H1 (cell line): ENCODE measurements around the gene ZRANB2.

Experiments
- CBX5 ChIP-seq: fragments of 300-800, 300-1000 bp; sonication (generic); IDR thresholded peaks from 2 replicates; pipeline ENCODE4 v1.7.1; 2016; ENCODE audit warnings: antibody characterized with exemption, low read length, low read depth
- CHD2 ChIP-seq: IDR thresholded peaks from 2 replicates; pipeline ENCODE4 v1.6.1; 2012; ENCODE audit warnings: low read length, improper control_type of control experiment
- E2F6 ChIP-seq: IDR thresholded peaks from 2 replicates; pipeline ENCODE4 v1.6.1; 2012; ENCODE audit warnings: inconsistent platforms
- EP300 ChIP-seq, 2 experiments: IDR thresholded peaks; 1 replicate in 1 of 2; 2 replicates in 1 of 2; pipeline ENCODE4 v1.6.1; 2011 to 2012; ENCODE audit warnings: low read depth in 2 of 2, low read length in 2 of 2, mild to moderate bottlenecking in 2 of 2, borderline replicate concordance in 1 of 2, inconsistent platforms in 1 of 2, moderate library complexity in 1 of 2
- EZH2 ChIP-seq: fragments of 200-600 bp; sonication (generic); IDR thresholded peaks from 2 replicates; pipeline ENCODE4 v1.7.1; 2012; ENCODE audit warnings: low read depth, mild to moderate bottlenecking, moderate library complexity, low read length, inconsistent platforms; ENCODE audit not compliant: severe bottlenecking
- GABPA ChIP-seq: IDR thresholded peaks from 2 replicates; pipeline ENCODE4 v1.6.1; 2011; ENCODE audit warnings: mild to moderate bottlenecking, low read length, moderate library complexity, borderline replicate concordance; ENCODE audit not compliant: insufficient read depth
- MAX ChIP-seq: IDR thresholded peaks from 2 replicates; pipeline ENCODE4 v1.6.1; 2012; ENCODE audit warnings: inconsistent platforms
- POLR2AphosphoS5 ChIP-seq: IDR thresholded peaks from 2 replicates; pipeline ENCODE4 v1.6.1; 2011; ENCODE audit warnings: low read depth, low read length
- RFX5 ChIP-seq: IDR thresholded peaks from 2 replicates; pipeline ENCODE4 v1.6.1; 2011; ENCODE audit warnings: low read depth, low read length, improper control_type of control experiment, borderline replicate concordance
- RNF2 ChIP-seq: fragments of 200-900, 300-1000 bp; sonication (generic); IDR thresholded peaks from 2 replicates; pipeline ENCODE4 v1.7.1; 2016; ENCODE audit warnings: borderline replicate concordance, low read depth, mild to moderate bottlenecking, antibody characterized with exemption, low read length; ENCODE audit not compliant: poor library complexity, severe bottlenecking; ENCODE audit errors: missing control alignments
- SIN3A ChIP-seq, 2 experiments: IDR thresholded peaks in 1 of 2; conservative IDR thresholded peaks in 1 of 2; 2 replicates each; pipeline ENCODE4 v1.6.1; 2011 to 2012; ENCODE audit warnings: low read length in 2 of 2, improper control_type of control experiment in 1 of 2, low read depth in 1 of 2, mild to moderate bottlenecking in 1 of 2
- TAF1 ChIP-seq: IDR thresholded peaks from 2 replicates; pipeline ENCODE4 v1.6.1; 2011; ENCODE audit warnings: mild to moderate bottlenecking, low read depth, low read length
- TF ChIP-seq, protein P1 (sequence below), 3 experiments: IDR thresholded peaks; 1 replicate in 2 of 3; 2 replicates in 1 of 3; pipeline versions ENCODE4 v1.5.1 to v1.6.1; 2011; ENCODE audit warnings: low read length in 3 of 3, mild to moderate bottlenecking in 3 of 3, inconsistent platforms in 2 of 3, low read depth in 1 of 3, moderate library complexity in 1 of 3; ENCODE audit not compliant: insufficient read depth in 1 of 3; ENCODE audit errors: control extremely low read depth in 1 of 3
- TF ChIP-seq, protein P2 (sequence below): fragments of 300-600 bp; sonication (generic); IDR thresholded peaks from 2 replicates; pipeline ENCODE4 v1.7.1; 2012; ENCODE audit warnings: low read length, moderate library complexity, mild to moderate bottlenecking, inconsistent platforms; ENCODE audit not compliant: insufficient replicate concordance

GRCh38 chr1:71018791-71019190, 62.0 kb downstream of the ZRANB2 start:
- TF ChIP-seq EZH2: no peak
- TF ChIP-seq EP300 (IDR thresholded peaks at IDR 0.05; ENCODE audit: borderline replicate concordance in 1 of 2, low read depth in 2 of 2, low read length in 2 of 2): no peak
- TF ChIP-seq CBX5: no peak
- TF ChIP-seq MAX: no peak
- TF ChIP-seq E2F6: no peak
- TF ChIP-seq, protein P1, sequence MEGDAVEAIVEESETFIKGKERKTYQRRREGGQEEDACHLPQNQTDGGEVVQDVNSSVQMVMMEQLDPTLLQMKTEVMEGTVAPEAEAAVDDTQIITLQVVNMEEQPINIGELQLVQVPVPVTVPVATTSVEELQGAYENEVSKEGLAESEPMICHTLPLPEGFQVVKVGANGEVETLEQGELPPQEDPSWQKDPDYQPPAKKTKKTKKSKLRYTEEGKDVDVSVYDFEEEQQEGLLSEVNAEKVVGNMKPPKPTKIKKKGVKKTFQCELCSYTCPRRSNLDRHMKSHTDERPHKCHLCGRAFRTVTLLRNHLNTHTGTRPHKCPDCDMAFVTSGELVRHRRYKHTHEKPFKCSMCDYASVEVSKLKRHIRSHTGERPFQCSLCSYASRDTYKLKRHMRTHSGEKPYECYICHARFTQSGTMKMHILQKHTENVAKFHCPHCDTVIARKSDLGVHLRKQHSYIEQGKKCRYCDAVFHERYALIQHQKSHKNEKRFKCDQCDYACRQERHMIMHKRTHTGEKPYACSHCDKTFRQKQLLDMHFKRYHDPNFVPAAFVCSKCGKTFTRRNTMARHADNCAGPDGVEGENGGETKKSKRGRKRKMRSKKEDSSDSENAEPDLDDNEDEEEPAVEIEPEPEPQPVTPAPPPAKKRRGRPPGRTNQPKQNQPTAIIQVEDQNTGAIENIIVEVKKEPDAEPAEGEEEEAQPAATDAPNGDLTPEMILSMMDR (IDR thresholded peaks at IDR 0.05; ENCODE audit: control extremely low read depth in 1 of 3, insufficient read depth in 1 of 3, low read depth in 1 of 3, low read length in 3 of 3): no peak
- no peak for TF ChIP-seq POLR2AphosphoS5
- no peak for TF ChIP-seq TAF1
- no peak for TF ChIP-seq SIN3A (conservative IDR thresholded peaks at IDR 0.05 in 1 of 2, IDR thresholded peaks at IDR 0.05 in 1 of 2; ENCODE audit: low read depth in 1 of 2, low read length in 2 of 2)
- no peak for TF ChIP-seq RNF2
- TF ChIP-seq CHD2: no peak
- TF ChIP-seq GABPA: no peak
- TF ChIP-seq RFX5: no peak
- TF ChIP-seq, protein P2, sequence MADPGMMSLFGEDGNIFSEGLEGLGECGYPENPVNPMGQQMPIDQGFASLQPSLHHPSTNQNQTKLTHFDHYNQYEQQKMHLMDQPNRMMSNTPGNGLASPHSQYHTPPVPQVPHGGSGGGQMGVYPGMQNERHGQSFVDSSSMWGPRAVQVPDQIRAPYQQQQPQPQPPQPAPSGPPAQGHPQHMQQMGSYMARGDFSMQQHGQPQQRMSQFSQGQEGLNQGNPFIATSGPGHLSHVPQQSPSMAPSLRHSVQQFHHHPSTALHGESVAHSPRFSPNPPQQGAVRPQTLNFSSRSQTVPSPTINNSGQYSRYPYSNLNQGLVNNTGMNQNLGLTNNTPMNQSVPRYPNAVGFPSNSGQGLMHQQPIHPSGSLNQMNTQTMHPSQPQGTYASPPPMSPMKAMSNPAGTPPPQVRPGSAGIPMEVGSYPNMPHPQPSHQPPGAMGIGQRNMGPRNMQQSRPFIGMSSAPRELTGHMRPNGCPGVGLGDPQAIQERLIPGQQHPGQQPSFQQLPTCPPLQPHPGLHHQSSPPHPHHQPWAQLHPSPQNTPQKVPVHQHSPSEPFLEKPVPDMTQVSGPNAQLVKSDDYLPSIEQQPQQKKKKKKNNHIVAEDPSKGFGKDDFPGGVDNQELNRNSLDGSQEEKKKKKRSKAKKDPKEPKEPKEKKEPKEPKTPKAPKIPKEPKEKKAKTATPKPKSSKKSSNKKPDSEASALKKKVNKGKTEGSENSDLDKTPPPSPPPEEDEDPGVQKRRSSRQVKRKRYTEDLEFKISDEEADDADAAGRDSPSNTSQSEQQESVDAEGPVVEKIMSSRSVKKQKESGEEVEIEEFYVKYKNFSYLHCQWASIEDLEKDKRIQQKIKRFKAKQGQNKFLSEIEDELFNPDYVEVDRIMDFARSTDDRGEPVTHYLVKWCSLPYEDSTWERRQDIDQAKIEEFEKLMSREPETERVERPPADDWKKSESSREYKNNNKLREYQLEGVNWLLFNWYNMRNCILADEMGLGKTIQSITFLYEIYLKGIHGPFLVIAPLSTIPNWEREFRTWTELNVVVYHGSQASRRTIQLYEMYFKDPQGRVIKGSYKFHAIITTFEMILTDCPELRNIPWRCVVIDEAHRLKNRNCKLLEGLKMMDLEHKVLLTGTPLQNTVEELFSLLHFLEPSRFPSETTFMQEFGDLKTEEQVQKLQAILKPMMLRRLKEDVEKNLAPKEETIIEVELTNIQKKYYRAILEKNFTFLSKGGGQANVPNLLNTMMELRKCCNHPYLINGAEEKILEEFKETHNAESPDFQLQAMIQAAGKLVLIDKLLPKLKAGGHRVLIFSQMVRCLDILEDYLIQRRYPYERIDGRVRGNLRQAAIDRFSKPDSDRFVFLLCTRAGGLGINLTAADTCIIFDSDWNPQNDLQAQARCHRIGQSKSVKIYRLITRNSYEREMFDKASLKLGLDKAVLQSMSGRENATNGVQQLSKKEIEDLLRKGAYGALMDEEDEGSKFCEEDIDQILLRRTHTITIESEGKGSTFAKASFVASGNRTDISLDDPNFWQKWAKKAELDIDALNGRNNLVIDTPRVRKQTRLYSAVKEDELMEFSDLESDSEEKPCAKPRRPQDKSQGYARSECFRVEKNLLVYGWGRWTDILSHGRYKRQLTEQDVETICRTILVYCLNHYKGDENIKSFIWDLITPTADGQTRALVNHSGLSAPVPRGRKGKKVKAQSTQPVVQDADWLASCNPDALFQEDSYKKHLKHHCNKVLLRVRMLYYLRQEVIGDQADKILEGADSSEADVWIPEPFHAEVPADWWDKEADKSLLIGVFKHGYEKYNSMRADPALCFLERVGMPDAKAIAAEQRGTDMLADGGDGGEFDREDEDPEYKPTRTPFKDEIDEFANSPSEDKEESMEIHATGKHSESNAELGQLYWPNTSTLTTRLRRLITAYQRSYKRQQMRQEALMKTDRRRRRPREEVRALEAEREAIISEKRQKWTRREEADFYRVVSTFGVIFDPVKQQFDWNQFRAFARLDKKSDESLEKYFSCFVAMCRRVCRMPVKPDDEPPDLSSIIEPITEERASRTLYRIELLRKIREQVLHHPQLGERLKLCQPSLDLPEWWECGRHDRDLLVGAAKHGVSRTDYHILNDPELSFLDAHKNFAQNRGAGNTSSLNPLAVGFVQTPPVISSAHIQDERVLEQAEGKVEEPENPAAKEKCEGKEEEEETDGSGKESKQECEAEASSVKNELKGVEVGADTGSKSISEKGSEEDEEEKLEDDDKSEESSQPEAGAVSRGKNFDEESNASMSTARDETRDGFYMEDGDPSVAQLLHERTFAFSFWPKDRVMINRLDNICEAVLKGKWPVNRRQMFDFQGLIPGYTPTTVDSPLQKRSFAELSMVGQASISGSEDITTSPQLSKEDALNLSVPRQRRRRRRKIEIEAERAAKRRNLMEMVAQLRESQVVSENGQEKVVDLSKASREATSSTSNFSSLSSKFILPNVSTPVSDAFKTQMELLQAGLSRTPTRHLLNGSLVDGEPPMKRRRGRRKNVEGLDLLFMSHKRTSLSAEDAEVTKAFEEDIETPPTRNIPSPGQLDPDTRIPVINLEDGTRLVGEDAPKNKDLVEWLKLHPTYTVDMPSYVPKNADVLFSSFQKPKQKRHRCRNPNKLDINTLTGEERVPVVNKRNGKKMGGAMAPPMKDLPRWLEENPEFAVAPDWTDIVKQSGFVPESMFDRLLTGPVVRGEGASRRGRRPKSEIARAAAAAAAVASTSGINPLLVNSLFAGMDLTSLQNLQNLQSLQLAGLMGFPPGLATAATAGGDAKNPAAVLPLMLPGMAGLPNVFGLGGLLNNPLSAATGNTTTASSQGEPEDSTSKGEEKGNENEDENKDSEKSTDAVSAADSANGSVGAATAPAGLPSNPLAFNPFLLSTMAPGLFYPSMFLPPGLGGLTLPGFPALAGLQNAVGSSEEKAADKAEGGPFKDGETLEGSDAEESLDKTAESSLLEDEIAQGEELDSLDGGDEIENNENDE: no peak
